HG02938 (cell line): ENCODE data around the gene CHRNB2.

ENCODE experiments used
- ATAC-seq: cut with Tn5 transposase; IDR thresholded peaks from one replicate; pipeline ENCODE4 v1.9.1; 2021; ENCODE audit warnings: mild to moderate bottlenecking, moderate library complexity; ENCODE audit not compliant: unreplicated experiment

Gene CHRNB2

DNA sequence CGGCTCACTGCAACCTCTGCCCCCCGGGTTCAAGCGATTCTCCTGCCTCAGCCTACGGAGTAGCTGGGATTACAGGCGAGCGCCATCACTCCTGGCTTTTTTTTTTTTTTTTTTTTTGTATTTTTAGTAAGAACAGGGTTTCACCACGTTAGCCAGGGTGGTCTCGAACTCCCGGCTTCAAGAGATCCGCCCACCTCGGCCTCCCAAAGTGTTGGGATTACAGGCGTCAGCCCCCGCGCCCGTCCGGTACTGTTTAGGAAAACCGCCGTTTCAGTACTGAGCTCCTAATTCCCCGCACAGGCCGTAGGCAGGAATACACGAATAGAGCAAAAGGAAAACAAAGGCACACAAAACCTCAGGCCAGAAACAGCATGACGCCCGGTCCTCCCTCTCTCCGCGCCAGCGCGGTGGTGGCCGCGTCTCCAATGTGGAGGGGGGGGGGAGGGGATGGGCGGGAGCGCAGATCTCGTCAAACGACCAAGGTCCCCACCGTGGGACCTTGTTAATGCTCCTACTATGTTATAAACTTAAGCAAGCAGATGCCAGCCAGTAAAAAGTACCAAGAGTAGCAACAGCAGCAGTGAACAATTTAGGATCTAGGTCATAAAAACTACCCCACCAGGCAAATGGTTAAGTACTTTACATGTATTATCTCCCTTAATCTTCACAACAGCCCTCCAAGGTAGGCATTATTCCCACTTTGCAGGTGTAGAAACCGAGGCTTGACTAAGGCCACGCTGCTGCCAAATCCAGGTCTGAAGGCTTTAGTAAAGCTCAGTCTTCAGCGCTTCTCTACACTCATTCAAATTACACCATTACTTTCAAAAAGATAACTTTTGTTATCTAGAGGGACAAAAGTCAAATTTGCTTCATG, 41.1 kb downstream of the CHRNB2 start:
- no peak for ATAC-seq

GRCh38 chr1:154609398-154610380, 42.1 kb downstream of the CHRNB2 start:
- ATAC-seq = no peak

- no peak for ATAC-seq
Measured at GRCh38 chr1:154611150-154611862, 43.7 kb downstream of the CHRNB2 start.

GRCh38 chr1:154614247-154614646, 46.7 kb downstream of the CHRNB2 start:
- no peak for ATAC-seq

GRCh38 chr1:154614901-154615300, 47.3 kb downstream of the CHRNB2 start:
- ATAC-seq = no peak

- ATAC-seq = no peak
Measured at GRCh38 chr1:154615411-154615810, 47.8 kb downstream of the CHRNB2 start.

DNA sequence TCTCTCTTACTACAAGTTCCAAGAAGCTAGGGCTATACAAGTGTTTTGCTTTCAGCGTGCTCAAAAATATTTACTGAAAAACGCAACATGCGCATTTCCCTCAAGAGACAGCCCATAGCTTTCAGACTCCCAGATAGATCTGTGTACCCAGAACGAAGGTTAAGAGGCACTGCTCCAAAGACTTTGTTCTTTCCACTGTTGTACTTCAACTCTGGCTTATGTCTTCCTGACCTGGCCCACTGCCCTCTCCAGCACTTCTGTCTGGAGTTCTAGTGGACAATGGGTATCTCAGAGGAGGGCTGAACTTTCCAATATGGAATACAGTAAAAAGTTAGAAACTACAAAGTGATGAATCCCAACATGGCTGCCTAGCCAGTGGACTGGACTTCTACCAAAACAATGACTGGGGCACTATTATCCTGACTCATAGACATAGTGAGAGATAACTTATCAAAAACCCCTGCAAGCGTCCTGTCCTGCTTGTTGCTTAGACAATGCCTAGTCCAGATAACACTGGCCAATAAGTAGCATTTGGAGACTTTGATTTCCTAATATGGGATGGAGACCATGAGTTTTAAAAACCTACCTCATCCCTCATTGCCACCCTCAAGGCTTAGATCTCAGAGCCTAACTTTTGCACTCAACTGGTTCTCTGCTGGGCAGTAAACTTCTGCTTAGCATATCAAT, 49.2 kb downstream of the CHRNB2 start:
- ATAC-seq = no peak

- no peak for ATAC-seq
Measured at GRCh38 chr1:154619181-154619948, 51.8 kb downstream of the CHRNB2 start.

DNA sequence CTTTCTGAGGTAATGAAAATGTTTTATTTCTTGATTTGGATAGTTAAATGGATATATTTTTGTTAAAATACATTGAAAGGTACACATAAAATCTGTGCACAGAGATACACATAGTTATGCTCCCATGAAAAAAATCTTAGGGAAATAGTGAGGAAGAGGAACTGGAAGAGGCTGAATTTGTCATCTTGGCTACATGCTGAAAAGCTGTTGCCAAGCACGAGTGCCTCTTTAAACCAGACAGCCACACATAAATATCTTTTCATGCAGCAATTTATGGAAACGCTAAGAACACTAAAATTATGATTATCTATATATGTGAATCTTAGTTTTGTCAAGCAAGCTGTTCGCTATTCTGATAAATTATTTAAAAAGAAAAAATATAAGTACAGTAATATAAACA, 53.2 kb downstream of the CHRNB2 start:
- no peak for ATAC-seq

DNA sequence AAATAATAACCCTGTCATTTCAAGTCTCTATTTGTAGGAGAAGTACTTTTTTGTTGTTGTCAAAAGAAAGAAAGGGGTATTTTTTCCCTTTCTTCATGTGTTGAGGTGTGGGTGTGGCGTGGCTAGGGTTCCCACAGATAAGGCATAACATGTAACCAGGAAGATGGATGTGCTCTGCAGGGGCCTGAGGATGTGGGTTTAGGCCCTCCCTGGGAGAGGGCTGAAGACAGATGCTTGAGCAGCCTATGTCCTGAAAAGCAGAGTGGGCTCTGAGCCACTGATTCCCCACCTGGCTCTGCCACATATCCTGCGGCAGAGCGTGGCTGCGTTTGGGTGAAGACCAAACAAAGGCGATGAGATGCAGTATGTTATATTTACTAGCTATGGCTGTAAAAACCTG, 54.3 kb downstream of the CHRNB2 start:
- ATAC-seq = no peak

DNA sequence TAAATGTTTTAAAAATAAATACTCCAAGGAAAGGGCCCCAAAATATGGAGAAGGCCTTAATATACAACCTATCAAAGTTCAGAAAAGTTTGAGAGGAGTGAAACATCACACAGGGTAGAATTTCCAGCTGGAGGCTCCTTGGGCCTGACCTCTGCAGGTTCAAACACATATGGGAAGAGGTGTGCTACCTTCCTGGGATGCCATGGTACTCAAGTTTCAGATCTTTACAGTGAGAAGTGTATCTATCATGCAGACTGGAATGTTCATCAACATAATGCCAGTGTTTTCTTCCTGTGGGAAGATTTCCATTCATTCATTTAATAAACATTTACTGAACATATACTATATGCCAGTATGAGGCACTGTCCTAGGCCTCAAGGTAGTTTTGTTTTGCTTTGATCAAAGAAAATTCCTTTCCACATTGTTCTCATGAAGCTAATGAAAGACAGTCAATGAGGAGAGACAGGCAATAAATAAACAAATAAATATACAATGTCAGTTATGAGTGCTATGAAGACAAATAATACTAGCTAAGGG, 55.0 kb downstream of the CHRNB2 start:
- no peak for ATAC-seq

GRCh38 chr1:154623358-154623757, 55.8 kb downstream of the CHRNB2 start:
- no peak for ATAC-seq

- no peak for ATAC-seq
Measured at GRCh38 chr1:154624746-154625643, 57.4 kb downstream of the CHRNB2 start.

- ATAC-seq = peak; percentile 11
Measured at GRCh38 chr1:154626456-154627256, 59.1 kb downstream of the CHRNB2 start.

- peak; percentile 46 for ATAC-seq
Measured at GRCh38 chr1:154627257-154628120, 59.9 kb downstream of the CHRNB2 start.

- ATAC-seq = no peak
Measured at GRCh38 chr1:154628121-154628405, 60.5 kb downstream of the CHRNB2 start.
